ENCODE results near the gene IL1A. TPM values are rescaled to one million over a fixed set of nuclear protein-coding genes. Genes with fewer than 3 reads are reported as not detected.

IL1A gene
- total and polyA plus RNA-seq, 2 donors (not counting 3 experiments of a cell fraction or from before 2014, with no cell fraction given) = 0.29 to 1.4 TPM

GRCh38 chr2:112813280-112813966 lies 29.1 kb upstream of the IL1A start:
- TF ChIP-seq GATA2 (IDR thresholded peaks at IDR 0.05; ENCODE audit: insufficient read depth, insufficient read length, low read depth, low read length) = no peak
- TF ChIP-seq CTCF (IDR thresholded peaks at IDR 0.05; ENCODE audit: extremely low read depth in 1 of 2, insufficient read depth in 1 of 2, low read depth in 1 of 2, low read length in 2 of 2) = no peak
- TF ChIP-seq JUN (IDR thresholded peaks at IDR 0.05; ENCODE audit: borderline replicate concordance, insufficient read depth, insufficient read length, low read depth) = no peak
- no peak for TF ChIP-seq POLR2A (IDR thresholded peaks at IDR 0.05; ENCODE audit: low read depth, low read length)
- TF ChIP-seq POLR2AphosphoS5 (IDR thresholded peaks at IDR 0.05; ENCODE audit: insufficient read depth, low read depth, low read length) = no peak
- no peak for TF ChIP-seq MYC (IDR thresholded peaks at IDR 0.05; ENCODE audit: low read depth, low read length)
- TF ChIP-seq EZH2 (IDR thresholded peaks at IDR 0.05; ENCODE audit: borderline replicate concordance, low read depth, low read length, severe bottlenecking) = no peak
- TF ChIP-seq MAX (IDR thresholded peaks at IDR 0.05; ENCODE audit: insufficient read depth, insufficient read length) = no peak
- no peak for TF ChIP-seq FOS (IDR thresholded peaks at IDR 0.05; ENCODE audit: borderline replicate concordance, insufficient read depth, low read length)
- H3K9me1 ChIP-seq (replicated peaks; ENCODE audit: control insufficient read depth, extremely low read depth, insufficient read depth, low read length) = no peaks in the 10 kb centered on the region
- no peak overlapping the region for H3K4me3 ChIP-seq (replicated peaks in 1 of 3; ENCODE audit: insufficient read depth in 1 of 3, low read depth in 1 of 3, low read length in 3 of 3)
- no peaks in the 10 kb centered on the region for H3K79me2 ChIP-seq (ENCODE audit: control insufficient read depth, insufficient read depth, low read length)
- peaks cover 30% of the 10 kb centered on the region for H3K4me1 ChIP-seq (ENCODE audit: control insufficient read depth, extremely low read depth, insufficient read depth, low read length)
- H2AFZ ChIP-seq (ENCODE audit: low read depth, low read length) = no peak overlapping the region
- no peaks in the 10 kb centered on the region for H3K9me3 ChIP-seq (replicated peaks; ENCODE audit: control insufficient read depth, insufficient read depth, low read length)
- no peaks in the 10 kb centered on the region for H3K27me3 ChIP-seq (ENCODE audit: control insufficient read depth in 2 of 2, insufficient read depth in 2 of 2, low read length in 2 of 2)
- H3K27ac ChIP-seq (ENCODE audit: insufficient read depth, low read depth, low read length) = peak overlapping the region; percentile 97
- intact Hi-C loops (cut with micrococcal nuclease) = loop anchor here (5.0 kb wide), 2 partner anchors 121 to 129 kb away; no protein-coding TSS in a partner anchor
- peak overlapping the region; percentile 57 for H3K4me2 ChIP-seq (ENCODE audit: insufficient read depth, low read length)
- ChIA-PET POLR2A (no interaction called here), CTCF (interaction anchor here (1.1 to 3.2 kb wide), 5 partner anchors 16 to 149 kb away, joined by 3 to 25 read pairs (median 14); no protein-coding TSS in a partner anchor)
- no peaks in the 10 kb centered on the region for H4K20me1 ChIP-seq (replicated peaks; ENCODE audit: control insufficient read depth, extremely low read depth, insufficient read depth, low read length)
- DNase-seq (ENCODE audit: low read depth, low spot score) = no peak
- BruUV-seq (replicated peaks) = no TSS peak
- dilution Hi-C loops (cut with MboI; ENCODE audit: extremely low pct_ligation_motif_present, low sequenced_read_pairs) = no loop called here
- no peaks in the 10 kb centered on the region for H3K36me3 ChIP-seq (ENCODE audit: control insufficient read depth in 2 of 2, extremely low read depth in 1 of 2, insufficient read depth in 2 of 2, low read length in 2 of 2)
- FAIRE-seq = no peak
- peak overlapping the region; percentile 66 for H3K9ac ChIP-seq (replicated peaks; ENCODE audit: extremely low read depth, insufficient read depth, low read length)

Data from endothelial cell of umbilical vein (primary cell).